NCI-H510A (cell line): ENCODE data around the gene HSD17B12.
"Not testable (repeated sequence)": the region's sequence is repeated elsewhere in the genome, so short reads cannot be mapped to it uniquely, and the experiment has no call there.

Source experiments
- DNase-seq: peaks from one replicate; lab custom pipeline; 2025; lab: John Stamatoyannopoulos, UW

Gene HSD17B12

GRCh38 chr11:43680521-43681400 lies at the start of gene HSD17B12:
Gene HSD17B12 (plus strand): TSS chr11:43680738. CDS start chr11:43680828, 90 bp downstream.
- DNase-seq: peak; percentile 93

- no peak for DNase-seq
Observed at GRCh38 chr11:43631732-43632131, 48.8 kb upstream of the HSD17B12 start.

DNA sequence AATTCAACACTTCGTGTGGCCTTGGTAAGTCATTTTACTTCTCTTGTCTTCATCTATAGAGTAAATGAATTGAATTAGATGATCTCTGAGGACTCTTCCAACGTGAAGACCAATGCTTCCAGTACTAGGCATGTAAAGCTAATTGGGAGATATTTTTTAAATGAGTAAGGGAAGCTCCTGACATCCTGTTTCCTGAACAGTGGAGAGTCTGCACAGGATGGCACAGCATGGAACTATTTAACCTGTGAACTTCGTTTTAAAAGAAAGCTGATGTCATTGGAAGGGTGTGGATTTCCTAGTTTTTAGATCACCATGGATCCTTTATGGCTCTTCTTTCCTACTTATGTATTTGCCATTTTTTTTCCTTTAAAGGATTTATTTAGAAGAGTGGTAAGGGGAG lies 48.4 kb upstream of the HSD17B12 start:
- no peak for DNase-seq

DNA sequence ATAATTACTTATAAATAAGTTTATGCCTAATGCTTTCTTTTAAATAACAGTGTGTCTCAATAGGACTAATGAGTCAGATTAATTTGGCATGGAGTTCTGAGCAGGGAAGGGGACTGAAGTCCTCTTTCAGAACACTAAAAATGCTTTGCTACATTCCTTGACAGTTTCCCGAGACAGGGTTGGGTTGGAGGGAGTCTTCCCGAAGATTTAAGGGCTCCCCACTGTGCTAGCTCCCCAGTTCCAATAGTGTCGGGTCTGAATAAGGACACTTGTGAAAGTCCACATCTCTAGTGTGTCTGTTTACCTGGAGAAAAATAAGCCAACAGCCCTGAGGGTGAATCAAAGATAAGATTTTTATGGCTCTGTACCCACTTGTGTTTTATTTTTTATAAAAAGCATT lies 41.8 kb upstream of the HSD17B12 start:
- no peak for DNase-seq

DNA sequence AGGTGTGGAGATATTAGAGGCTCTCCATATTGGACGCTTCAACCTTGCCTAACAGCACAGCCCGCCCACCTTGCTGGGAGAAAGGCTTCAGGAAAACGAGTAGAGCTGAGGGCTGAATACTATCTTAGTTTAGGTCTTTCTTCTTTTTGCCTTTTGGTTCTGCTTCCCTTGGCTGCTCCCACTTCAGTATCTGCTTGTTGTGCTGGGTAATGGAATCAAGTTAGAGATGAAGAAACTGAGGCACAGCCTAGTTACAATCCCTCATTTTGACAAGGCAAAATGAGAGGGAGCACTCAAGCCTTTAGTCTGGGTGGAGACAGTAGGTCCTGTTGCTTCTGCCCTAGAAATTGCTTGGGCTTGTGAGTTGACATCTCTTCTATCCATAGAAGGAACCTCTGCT lies 41.3 kb upstream of the HSD17B12 start:
- no peak for DNase-seq

- no peak for DNase-seq
Observed at GRCh38 chr11:43639920-43640319, 40.6 kb upstream of the HSD17B12 start.

- peak; percentile 53 for DNase-seq
Observed at GRCh38 chr11:43643898-43644620, 36.5 kb upstream of the HSD17B12 start.

DNA sequence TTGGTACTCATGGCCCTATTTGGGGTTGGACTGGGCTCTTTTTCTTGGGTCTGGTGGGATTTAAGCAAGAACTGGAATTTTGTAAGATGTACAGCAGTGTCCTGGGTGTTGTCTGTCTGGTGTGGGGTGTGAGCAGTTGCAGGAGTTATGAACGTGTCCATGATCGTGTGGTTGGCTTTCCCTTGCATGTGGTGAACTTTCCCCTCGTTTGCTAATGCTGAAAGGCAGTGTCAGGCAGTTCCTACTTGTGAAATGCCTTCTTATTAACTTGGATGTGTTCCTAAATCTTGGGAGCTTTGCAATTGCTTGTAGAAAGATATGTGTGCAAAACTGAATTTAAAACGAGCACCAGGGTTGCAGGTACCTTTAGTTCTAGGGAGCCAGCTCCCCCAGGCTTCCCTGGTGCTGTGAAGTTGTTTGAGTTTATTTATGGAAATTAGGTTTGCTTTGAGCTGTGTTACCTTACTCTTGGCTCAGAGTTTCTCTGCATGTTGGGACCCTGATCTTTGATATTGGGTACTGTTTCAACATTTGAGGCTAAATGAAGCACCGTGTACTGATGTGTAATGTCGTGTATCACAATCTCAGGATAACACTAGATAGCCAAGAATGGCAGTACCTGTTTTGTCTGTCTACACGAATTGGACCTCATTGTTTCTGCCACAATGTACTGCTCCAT lies 35.8 kb upstream of the HSD17B12 start:
- DNase-seq: no peak

- DNase-seq: no peak
Observed at GRCh38 chr11:43646767-43647166, 33.8 kb upstream of the HSD17B12 start.

GRCh38 chr11:43648888-43649287 lies 31.6 kb upstream of the HSD17B12 start:
- DNase-seq: no peak

- no peak for DNase-seq
Observed at GRCh38 chr11:43649501-43649900, 31.0 kb upstream of the HSD17B12 start.

DNA sequence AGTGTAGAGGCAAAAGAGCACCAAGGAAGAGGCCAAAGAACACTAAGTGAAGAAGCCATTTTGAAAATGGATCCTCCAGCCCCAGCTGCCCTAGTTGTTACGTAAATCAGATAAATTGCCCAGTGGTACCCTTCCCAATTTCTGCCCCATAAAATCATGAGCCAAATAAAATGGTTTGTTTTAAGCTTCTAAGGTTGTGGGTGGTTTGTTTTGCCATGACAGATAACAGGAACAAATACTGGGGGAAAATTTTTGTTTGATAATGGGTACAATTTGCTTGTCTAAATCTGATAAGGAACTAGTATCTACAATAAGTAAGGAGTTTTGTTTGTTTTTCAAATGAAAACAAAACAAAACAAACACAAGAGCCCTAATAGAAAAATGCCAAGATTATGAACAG lies 30.6 kb upstream of the HSD17B12 start:
- DNase-seq: no peak

- DNase-seq: not testable (repeated sequence)
Observed at GRCh38 chr11:43663018-43663417, 17.5 kb upstream of the HSD17B12 start.

DNA sequence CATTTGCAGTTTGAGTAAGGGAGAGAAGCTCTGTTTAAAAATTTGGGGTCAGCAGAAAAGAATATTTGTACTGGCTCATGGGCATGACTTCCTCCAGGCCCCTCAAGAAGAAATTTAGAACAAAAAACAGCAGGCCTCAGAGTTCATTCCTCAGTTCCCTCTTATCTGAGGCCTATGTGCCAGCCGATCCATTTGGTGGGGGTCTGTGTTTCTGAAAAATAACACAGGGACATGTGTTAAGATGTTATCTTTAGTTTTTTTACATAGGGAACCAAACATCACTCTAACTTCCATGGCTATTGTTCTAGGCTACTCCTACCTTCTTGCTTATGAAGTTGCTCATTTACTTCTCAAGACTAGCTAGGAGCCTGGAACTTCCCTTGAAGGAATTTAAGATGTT lies 16.2 kb upstream of the HSD17B12 start:
- DNase-seq: no peak

DNA sequence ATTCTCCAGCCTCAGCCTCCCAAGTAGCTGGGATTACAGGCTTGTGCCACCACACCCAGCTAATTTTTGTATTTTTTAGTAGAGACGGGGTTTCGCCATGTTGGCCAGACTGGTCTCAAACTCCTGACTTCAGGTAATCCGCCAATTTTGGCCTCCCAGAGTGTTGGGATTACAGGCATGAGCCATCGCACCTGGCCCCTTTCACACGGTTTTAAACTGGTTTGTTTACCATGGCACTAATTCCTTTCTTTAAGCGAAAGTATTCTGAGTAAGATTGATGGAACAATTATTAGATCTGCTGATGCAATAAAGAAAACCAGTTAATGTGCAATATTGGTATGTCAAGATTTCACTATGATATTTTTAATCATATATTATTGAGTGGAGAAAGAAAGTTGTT lies 9.3 kb upstream of the HSD17B12 start:
- not testable (repeated sequence) for DNase-seq

DNA sequence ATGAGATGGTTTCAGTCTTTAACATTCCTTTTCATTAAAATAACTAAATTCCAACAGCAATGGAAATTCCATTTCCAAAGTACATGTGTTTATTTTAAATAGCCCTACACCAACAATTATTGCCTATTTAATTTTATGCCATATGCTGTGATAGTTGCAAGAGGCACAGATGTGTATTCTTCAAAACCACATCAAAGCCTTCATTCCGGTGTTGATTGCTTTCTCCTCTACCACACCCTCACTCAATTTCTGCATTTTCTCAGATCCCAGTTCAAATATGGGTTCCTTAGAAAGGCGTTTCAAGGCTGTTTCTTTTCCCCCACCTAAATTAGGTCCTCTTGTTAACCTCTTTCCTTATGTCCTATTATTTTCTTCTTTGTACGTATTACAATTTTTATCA lies 6.0 kb upstream of the HSD17B12 start:
- DNase-seq: no peak

DNA sequence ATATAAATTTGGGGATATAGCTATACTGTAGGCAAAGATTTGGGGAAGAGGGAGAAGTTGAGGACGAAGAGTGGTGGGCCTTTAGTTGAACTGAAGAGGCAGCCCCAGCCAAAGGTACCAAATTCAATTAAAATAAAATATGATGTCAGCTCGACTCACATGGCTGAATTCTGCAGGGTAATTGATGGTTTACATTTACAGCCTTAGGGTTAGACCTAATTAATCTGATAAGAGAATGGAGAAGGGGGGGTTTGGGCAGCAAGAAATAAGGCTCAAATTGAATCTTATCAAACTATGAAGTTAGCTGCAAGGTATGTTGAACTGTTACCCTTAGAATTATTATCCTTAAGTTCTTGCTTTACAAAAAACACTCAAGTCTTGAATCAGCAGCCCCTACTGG lies 3.6 kb upstream of the HSD17B12 start:
- DNase-seq: no peak

DNA sequence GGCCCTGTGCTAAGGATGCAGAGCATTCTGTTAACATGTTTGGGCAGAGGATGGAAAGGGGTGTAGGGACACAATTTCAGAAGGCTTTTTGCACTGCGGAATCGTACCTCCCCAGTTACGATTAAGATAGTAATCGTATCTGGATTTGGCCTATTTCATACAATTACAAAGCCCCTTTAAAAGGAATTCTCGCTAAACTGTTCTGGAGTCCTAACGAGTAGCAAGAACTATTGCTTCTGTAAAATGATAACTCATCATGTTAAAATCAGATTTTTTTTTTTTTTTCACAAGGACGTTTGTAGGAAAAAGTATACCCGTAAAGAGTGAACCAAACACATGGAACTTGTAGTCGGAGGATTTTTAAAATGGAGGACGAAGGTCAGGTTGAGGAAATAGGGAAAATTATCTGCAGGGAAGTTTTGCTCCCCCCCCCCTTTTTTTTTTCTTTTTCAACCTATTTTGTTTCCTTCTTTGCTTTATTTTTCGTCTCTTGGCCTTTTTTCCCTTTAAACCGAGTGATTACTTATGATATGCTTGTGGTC lies 934 bp downstream of the HSD17B12 start:
- no peak for DNase-seq

GRCh38 chr11:43682081-43682480 lies 1.5 kb downstream of the HSD17B12 start:
- not testable (repeated sequence) for DNase-seq

GRCh38 chr11:43685440-43685839 lies 4.9 kb downstream of the HSD17B12 start:
- no peak for DNase-seq

- DNase-seq: no peak
Observed at GRCh38 chr11:43686207-43686606, 5.7 kb downstream of the HSD17B12 start.

DNA sequence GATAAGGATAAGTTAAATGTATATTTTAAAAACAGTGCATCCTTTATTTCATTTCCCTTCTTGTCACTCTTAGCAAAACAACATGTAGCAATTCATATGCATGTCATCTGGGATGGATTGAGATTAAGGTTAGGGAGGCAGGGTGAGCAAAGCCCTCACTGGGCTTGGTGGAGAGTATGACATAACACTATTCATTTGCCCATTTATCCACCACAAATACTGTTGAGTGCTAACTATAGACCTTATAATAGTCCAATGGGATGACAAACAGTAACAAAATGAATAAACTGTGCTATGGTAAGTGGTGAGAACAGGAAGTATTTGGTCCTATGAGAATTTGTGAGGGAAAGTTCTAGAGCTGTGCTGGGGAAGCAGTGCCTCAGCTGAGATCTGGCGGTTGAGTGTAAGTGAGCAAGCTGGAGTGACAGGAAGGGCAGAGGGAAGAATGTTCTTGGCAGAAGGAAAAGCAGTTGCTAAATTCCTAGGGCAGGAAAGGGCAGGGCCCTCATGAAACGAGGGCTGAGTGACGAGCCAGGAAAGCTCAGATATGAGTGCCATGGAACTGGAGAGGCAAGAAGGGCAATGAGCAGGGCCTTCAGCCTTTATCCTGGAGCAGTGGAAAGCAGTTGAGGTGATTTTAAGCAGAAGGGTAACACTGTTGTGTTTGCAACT lies 6.7 kb downstream of the HSD17B12 start:
- no peak for DNase-seq
